Activated CD8-positive, alpha-beta memory T cell treated with anti-CD3 and anti-CD28 coated beads, Interleukin-2, amount 50 U/mL, for 1 hour (primary cell): ENCODE data around the gene ITPRID2.

ENCODE experiments used
- DNase-seq: peaks from one replicate; pipeline ENCODE4 v3.0.0-alpha.2; 2020; ENCODE audit errors: extremely low read depth

The ITPRID2 gene

DNA sequence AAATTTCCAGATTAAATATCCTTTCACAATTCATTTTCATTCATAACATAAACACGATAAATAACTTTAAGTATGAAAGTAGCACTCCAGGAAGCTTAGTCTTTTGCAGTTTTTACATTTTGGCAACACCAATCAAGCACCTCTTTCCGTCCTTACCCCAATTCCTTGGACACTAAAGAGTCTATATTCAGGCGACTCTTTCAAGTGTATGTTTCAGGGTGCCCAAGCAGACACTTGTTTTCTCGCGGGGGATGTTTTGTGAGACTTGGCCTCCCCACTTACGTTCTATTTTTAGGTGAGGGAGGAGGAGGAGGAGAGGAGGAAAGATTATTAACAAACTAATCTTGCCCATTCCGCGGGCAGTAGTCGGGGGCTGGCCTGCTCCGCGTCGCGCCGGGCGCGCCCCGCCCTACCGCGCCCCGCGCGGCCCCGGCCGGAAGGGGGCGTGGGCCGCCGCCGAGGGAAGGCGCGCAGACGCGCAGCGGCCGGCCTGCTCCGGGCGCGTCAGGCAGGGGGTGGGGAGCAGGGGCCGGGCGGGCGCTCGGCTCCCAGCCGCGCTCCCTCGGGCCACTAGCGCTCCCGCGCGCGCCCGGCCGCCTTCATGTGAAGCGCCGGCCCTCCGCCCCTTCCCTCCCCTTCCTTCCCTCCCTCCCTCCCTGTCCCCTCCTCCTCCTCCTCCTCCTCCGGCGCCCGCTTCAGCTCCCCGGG, at the start of gene ITPRID2:
Gene ITPRID2, plus strand, starts transcription at position 473 of the 708 bp plus-strand sequence. CDS start 337 bp downstream, outside the sequence.
- DNase-seq, result no peak

DNA sequence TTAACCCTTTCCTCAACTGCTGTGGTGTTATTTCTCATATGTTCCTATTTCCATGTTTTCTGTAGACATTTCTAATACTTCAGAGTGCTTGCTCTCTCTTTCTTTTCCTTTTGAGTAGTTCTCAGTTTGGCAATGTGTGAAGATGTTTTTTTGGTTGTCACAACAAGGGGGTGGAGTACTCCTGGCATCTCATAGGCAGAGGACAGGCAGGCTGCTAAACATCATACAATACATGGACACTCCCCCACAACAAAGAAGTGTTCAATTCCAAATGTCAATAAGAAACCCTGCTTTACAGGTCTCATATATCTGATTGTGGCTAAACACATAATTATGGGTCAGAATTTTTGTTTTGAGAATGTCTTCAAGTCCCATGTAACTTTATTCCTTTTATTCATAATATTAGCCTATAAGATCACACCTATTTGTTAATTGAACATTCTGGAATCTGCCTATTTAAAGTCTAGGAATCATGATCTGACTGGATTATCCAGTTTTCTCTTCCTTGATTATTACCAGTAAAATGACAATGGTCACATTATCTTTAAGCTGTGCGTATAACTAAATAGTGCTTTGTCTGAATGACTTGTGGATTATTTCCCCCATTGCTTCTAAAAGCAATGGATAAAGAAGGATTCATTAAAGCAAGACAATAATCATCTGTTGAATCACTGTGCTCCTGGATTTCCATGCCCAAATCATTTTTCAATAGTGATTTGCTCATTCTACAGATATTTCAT, 46.8 kb upstream of the ITPRID2 start:
- DNase-seq, result no peak

DNA sequence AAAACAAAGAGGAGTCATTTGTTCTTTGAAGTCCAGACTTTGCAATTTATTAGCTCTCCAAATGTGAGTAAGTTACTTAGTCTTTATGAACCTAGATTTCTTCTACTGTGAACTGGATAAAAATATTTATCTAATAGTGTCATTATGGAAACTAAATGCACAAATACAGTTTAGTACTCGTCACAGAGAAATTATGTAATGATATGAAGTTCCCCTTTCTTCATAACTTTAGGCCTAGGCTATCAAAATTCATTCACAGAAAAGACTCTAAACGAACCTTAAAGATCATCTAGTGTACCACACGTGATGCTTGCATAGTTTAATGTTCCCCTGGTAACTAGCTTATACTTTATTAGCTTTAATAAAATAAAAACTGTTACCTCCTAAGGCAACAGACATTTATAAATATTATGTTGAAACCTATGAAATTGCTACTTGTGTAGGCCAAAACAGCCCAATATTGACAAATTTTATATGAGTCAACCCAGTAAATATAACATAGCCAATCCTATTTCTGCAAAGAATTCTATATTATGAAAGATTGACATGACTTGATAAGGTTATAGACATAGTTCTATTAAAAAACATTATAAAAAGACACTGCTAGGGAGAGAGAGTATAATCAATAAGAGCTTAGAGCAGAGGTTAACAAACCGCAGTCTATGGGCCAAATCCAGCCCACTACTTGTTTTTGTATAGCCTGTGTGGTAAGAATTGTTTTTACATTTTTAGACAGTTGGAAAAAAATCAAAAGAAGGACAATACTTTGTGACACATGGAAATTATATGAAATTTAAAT, 44.9 kb upstream of the ITPRID2 start:
- no peak for DNase-seq

DNA sequence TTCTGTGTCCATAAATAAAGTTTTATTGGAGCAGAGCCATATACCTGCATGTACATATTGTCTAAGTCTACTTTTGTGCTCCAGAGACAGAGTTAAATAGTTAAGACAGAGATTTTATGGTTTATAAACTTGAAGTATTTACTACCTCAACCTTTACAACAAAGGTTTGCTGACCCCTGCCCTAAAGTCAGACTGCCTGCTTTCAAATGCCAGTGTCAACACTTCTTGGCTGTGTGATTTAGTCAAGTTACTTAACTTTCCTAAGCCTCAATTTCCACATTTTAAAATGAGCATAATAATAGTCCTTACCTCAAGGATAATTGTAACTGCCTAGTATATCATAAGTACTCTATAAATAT, 44.4 kb upstream of the ITPRID2 start:
- DNase-seq, result no peak

DNA sequence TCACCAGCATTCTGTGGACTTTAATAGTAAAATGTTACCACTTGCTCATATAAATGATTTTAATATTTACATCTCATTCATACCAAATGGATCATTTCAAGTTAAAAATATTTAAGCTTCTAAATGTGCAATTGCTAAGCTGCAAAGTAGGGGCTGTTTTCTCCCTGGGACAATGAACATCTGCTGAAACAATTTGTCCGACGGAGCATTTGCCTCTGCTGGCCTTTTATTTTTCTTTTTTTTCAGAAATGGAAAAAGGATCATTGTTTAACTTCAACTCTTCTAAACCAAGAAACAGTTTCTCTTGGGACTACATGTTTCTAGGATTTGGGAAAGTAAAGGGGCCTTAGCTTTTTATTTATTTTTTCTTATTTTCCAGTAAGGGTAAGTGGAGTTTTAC, 43.8 kb upstream of the ITPRID2 start:
- DNase-seq, result no peak

DNA sequence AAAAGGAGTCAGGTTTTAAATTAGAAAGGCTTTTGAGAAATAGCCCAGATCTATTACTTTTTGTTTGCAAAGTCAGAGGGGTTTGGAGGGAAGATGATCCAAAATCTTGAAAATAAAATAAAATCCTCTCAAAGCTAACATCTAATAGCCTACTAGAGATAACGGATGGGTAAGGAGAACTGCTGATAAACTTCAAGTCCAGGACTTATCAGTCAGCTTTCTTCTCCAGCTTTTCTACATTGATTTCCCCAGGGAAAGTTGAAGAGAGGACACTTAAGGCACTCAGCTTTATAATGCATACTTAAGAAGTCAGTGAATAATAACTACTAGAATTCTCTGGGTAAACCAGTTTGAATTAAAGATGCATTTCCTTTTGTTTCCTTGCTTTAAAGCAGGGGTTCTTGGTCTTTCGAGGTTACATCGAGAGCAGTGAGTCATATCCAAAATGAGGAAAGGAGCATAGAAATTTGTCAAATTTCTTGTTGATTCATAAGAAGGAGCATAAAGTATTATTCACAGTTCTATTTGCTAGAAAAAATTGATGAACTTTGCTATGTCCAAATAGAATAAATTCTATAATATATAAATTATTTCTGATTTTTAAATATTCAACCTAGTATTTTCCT, 43.2 kb upstream of the ITPRID2 start:
- no peak for DNase-seq

DNA sequence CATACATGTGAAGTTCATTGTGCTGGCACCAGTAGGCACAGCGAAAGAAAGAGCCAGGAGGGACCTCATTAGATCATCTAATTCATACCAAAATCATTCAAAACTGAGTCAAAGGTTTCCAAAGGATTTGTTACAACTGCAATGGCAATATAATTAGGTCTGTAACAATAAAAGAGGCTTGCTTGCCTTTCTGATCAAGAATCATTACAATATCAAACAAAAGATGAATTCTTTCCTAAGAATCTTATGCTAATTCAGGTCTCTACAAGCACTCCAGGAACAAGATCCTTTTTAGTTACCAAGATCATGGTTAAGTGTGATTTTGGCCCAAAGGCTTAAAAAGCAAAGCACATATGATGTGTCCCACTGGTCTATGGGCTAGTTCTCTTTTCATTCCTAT, 41.9 kb upstream of the ITPRID2 start:
- DNase-seq, result no peak

DNA sequence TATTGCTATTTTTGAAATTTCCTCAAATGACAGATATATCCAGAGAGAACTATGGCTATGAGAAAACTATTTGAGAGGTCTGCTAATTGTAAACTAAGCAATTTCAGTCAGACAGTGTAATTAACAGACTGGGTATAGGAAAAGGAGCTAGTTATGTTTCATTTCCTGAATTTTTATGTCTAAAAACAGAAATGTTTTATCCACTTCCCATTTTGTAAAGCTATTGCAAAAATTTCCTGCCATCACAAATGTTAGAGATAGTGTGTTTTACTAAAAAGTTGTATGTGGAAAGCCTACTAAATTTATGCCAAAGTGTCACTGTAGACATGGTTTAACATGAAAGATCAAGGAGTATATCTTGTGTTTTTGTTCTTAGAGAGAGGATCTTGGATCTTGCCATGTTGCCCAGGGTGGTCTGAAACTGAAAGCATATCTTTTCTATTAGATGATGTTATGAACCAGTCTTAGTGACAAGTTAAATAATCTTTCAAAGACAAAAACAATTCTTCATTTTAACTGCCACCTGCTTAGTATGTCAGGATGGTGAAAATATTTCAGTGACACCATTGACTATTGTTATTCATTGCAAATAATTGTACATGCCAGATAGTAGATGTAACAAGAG, 40.5 kb upstream of the ITPRID2 start:
- DNase-seq, result no peak

DNA sequence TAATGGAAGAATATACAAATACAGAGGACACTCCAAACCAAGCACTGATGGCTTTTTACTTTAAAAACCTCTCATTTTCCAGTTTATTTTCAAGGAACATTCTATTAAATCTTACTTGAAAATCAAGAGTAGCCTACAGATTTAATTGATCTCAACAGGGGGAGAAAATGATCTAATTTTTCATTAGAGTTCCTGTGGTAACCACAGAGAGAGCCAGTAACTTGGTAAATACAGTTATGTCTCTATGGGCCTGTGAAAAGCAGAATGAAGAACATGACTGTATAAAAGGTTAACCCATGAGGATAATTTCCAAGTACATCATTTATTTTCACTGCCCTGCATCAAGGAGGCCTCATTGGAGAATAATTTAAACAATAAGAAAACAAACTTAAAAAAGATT, 39.8 kb upstream of the ITPRID2 start:
- no peak for DNase-seq

DNA sequence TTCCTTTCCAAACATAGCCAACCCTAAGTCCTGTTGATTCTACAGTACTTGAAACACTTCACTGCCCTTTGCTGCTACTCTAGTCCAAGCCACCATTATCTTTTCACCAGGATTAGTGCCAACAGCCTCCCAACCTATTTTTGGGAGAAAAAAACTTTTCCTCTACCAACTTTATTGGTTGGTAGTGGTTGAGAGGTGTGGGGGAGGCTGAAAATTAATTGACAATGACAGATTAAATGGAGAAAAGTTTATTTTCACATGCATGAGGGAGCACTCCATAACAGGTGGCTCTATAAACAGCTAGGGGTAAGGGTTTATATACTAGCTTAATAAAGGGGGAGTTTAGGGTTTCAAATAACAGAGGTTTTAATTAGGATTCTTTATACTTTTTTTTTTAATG, 37.8 kb upstream of the ITPRID2 start:
- no peak for DNase-seq

DNA sequence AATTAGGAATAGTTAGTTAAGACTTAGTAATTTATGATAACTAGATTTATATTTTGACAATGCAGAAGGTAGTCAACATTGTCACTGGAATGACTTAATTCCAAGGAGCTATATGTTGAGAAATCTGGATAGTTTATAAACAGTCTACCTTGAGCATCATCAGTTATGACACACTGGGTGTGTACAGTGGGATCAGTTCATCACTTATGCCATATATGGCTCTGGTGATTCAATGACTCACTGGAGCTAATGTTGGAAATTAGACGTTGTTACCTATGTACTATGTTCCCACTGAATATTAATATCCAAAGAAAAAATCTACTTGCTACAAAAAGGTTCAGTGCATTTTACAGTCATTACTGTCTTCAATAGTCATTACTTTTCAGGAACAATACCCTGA, 34.0 kb upstream of the ITPRID2 start:
- no peak for DNase-seq

DNA sequence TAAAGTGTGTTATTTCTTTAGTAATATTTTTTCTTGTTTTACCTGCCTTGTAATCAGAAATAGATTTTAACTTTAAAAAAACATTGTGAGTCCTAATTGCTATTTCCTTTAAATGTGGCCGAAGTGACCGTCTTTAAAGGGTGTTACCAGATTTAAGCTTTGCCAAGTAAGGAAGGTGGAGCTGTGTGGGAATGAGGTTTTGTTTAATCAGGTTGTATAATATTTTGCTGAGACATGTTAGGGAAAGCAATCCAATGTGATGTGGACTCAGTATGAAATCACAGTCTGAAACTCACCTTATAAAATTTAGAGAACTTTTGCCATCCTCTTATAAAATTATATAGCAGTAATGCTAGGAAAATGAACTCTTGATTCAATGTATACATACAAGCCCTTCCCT, 32.9 kb upstream of the ITPRID2 start:
- no peak for DNase-seq

DNA sequence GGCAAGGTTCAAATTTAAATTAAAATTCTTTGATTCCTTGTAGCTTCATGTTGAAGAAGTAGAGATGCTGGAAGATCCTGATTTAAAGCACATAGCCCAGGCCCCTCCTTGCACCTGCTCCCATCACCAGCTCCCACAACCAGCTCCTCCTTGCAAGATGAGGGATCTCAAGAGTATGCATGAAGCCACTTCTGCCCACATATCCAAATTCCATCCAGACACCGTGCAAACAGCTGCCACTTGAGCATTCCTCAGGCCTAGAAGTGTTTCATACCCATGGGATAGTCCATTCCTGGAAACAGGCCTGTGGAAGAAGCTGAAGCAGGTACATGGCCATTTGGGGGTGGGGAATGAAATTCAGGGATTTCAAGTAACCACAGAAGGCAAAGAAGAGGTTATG, 32.4 kb upstream of the ITPRID2 start:
- no peak for DNase-seq

DNA sequence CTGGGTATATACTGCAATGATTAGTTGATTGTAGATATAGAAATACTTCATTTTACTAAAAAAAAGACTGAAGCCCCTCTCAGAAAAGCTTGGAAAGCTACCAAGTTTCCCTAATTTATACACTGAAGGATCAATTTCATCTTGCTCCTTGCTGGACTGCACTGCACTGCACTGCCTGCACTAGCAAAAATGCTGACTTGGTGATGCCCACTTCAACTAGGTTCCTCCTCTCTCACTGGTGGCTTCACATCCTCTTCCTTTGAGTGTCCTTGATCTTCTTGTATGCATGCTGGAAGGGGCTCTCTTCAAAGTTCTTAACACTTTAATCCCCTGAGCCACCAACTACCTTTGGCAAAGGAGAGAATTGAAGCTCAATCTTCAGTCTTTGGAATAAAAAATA, 31.7 kb upstream of the ITPRID2 start:
- no peak for DNase-seq

DNA sequence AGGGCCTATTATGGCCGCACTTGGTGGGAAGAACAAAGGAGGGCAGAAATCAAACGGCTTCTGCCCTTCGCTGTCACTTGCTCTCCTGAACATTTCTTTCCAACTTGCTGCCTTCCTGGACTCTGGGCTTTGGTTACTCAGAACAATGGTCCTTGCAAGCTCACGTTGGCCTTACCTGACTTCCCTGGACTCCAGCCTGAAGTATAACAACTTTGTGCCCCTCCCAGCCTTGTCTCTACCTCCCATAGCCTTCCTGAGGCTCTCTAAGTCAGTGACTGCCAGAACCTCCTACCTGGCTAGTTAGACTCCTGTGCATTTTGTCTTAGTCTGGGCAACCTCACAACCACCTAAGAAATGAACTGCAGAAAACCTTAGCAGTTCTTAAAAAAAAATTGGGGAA, 30.2 kb upstream of the ITPRID2 start:
- no peak for DNase-seq

DNA sequence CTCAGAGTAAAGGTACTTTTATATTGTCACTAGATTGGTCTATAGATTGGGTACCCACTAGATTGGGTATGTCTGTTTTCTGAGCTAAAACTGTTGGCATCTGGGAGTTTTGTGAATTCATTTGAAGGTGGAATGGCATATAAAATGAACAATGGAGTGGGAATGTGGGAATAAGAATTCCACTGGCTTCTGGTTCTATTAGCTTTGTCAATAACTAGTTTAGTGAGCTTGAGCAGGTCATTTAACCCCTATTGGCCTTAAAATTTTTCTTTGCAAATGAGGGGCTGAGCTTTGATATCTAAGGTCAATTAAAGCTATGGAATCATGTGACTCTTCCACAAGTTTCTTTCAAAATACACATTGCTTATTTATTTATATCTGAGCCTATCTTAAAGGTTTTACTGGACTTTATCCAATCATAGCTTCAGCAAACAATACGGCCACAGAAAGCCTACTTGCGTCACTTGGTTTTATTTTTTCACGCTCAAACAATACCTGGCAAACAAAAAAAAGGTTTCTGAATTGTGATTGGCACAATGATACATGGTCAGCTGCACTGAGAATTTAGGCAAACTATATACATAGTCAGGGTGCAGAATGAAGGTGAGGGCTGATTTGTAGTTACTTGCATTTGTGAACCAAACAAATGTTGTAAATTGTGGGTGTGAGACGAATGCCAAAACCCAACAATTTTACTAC, 28.8 kb upstream of the ITPRID2 start:
- DNase-seq, result no peak

DNA sequence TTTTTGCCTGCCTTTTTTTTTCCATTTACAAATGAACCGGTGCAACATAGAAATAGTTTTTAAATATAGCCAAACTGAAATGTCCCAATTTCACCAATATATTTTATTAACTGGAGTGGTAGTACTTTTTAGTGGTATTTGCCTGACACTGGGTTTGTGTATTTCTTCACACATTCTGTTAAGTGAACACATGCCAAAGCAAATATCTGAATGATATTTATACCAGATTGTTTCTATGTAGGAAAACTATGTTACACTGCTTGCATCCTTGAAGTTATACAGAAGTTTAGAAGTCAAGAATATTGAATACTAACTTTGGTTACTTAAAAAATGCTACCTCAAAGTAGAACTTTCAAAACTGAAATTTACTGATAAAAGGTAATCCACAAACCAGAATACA, 19.4 kb upstream of the ITPRID2 start:
- DNase-seq, result no peak

DNA sequence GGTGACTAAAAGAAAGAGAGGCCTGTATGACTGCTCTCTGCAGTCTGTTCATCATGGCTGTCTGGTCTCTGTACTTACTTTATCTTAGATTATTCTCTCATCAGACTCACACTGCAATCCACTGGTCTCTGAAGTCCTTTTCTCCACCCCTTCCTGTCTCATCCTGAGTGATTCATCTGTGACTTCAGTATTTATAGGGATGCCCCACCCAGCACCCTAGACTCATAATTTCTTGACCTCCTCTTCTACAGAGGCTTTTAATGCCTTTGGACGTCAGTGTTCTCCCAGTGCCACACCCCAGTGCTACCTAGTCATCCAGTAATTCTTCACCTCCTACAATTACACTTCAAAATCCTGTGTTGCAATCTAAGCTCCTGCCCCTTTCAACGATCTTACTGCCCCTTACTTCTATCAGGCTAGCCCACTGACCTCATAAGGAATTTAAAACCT, 14.9 kb upstream of the ITPRID2 start:
- DNase-seq, result no peak

DNA sequence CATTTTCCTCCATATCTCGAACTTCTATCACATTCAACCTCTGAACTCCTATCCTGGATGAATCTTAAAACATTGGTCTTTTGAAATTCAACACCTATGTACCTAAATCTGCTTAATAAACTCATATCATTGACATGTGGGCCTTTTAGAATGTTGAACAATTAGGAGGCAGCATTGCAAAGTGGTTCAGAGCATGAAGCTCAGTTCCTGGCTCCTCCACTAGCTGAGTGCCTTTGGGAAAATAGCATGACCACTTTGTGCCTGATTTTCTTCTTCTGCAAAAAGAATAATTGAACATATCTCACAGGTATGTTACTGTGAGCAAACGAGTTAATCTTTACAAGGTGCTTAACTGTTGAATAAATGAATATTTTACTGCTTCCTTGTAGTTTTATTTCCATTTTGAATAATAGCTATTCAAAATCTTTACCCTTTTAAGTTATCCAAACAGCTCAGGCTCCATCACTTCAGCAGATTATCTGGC, 14.3 kb upstream of the ITPRID2 start:
- DNase-seq, result no peak

DNA sequence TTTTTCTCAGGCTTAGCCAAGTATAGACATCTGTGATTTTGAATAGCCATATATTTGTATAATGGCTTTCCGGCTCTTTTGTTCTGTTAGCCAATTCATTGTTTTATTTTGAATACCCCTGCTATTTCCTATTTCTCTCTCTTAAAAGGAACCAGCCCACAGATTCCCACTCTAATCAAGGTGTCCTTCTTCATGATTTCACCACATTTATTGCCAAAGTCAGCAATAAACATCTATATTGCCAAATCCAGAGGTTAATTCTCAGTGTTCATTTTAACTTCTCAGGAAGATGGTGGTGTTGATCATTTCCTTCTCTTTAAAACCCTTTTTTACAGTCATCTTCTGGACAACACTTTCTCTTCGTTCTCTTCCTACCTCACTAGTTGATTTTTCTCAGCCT, 13.1 kb upstream of the ITPRID2 start:
- no peak for DNase-seq

DNA sequence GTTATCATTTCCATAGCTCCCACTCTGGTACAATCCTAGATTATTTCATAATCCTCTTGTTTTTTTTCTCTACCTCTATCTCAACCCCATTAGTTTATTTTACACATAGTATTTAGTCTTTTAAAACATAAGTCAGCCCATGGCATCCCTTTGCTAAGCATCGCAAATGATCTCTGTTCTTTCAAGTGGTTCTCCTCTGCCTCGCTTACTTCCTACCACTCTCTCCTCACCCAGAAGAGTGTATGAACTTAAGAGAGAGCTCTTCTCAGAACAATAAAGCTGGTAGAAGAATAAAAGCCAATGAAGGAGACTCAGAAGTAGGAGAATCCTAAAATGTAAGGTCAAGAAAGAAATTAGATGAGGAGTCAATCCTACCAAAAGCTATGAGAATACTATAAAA, 12.2 kb upstream of the ITPRID2 start:
- DNase-seq, result no peak
